ENCODE measurements around the gene HK1. TPM values are rescaled to one million over a fixed set of nuclear protein-coding genes. Genes with fewer than 3 reads are reported as not detected.
A peak's percentile ranks its signal among the peaks of the same experiment; 100 is the strongest.
"Not testable (repeated sequence)": the region's sequence is repeated elsewhere in the genome, so short reads cannot be mapped to it uniquely, and the experiment has no call there.

Gene HK1
- total and polyA plus RNA-seq, 3 experiments from 2014 or later = 144 to 153 (median 151) TPM

DNA sequence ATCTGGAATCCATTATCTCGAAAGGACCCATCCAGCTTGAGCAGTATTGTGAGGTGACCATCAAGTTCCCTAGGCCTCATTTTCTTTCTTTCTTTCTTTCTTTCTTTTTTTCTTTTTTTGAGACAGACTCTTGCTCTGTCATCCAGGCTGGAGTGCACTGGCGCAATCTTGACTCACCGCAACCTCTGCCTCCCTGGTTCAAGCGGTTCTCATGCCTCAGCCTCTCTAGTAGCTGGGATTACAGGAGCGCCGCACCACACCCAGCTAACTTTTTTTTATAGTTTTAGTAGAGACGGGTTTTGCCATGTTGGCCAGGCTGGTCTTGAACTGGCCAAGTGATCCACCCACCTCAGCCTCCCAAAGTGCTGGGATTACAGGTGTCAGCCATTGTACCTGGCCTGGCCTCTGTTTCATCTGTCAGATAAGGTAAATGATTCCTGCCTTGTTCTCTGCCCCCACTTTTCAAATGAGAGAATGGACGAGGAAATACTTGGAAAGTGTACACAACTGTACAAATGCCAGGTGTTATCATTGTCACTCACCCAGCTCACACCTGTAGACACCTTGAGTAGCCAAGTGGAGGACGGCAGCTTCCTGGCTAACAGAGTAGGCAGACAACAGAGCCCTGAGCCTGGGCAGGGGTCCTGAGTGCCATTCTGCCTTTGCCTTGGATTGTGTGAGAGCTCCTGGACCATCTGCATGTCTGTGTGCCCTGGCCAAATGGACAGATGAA, 54.1 kb downstream of the HK1 start:
- no peak for DNase-seq
- Histone ChIP-seq H3K4me1 (ENCODE audit: insufficient read depth, low read length) (peaks cover 72% of the 10 kb centered on the region), H3K27ac (ENCODE audit: low read depth, low read length) (no peak overlapping the region), H3K27me3 (ENCODE audit: insufficient read depth, low read length, poor library complexity, severe bottlenecking) (no peaks in the 10 kb centered on the region), H3K9me3 (ENCODE audit: low read length) (no peaks in the 10 kb centered on the region), H3K4me3 (ENCODE audit: low read length) (no peak overlapping the region), H3K36me3 (ENCODE audit: insufficient read depth, low read length) (no peaks in the 10 kb centered on the region)
- ChIA-PET POLR2A (no interaction called here), CTCF (interaction anchor here (1.1 to 1.6 kb wide), 2 partner anchors 9 to 97 kb away, joined by 3 read pairs; no protein-coding TSS in a partner anchor)
- Mint-ChIP-seq H3K27me3 (no peaks in the 10 kb centered on the region), H3K36me3 (peaks cover 0 to 22% (median 0%) of the 10 kb centered on the region in 3 donors), H3K27ac (peak overlapping the region in 6 of 8 donors; percentile 40 to 89 (median 54)), H3K4me3 (no peak overlapping the region), H3K4me1 (peaks cover 58 to 83% (median 70%) of the 10 kb centered on the region in 3 donors), H3K9me3 (no peaks in the 10 kb centered on the region)

DNA sequence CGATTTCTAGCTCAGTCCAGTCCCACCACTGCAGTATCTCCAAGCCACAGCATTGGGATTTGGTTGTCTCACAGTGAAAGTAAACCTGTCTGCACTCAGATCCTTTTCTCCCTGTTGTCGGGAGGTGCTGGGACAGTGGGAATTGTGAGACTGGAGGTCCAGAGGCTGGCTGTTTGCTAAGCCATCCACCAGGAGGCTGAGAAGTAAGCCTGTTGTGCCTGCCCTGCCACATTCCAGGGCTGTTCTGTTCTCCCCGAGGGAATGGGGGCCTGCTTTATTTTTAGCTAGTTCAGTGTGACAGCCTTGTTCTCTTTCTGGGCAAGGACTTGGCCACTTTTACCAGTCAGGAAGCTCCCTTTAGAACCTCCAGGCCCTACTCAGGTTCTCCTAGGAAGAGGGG, 54.9 kb downstream of the HK1 start:
- ChIA-PET POLR2A (no interaction called here), CTCF (interaction anchor here (1.1 to 1.6 kb wide), 2 partner anchors 10 to 97 kb away, joined by 3 read pairs; no protein-coding TSS in a partner anchor)
- peak overlapping the region in 1 of 7 donors; percentile 18 for H3K4me3 Mint-ChIP-seq
- no peaks in the 10 kb centered on the region for H3K9me3 Mint-ChIP-seq
- Histone ChIP-seq H3K27ac (ENCODE audit: low read depth, low read length) (no peak overlapping the region), H3K27me3 (ENCODE audit: insufficient read depth, low read length, poor library complexity, severe bottlenecking) (no peaks in the 10 kb centered on the region), H3K9me3 (ENCODE audit: low read length) (no peaks in the 10 kb centered on the region), H3K4me3 (ENCODE audit: low read length) (no peak overlapping the region), H3K36me3 (ENCODE audit: insufficient read depth, low read length) (no peaks in the 10 kb centered on the region), H3K4me1 (ENCODE audit: insufficient read depth, low read length) (peaks cover 73% of the 10 kb centered on the region)
- peak overlapping the region in 5 of 8 donors; percentile 47 to 98 (median 60) for H3K27ac Mint-ChIP-seq
- no peaks in the 10 kb centered on the region for H3K27me3 Mint-ChIP-seq
- H3K36me3 Mint-ChIP-seq = peaks cover 0 to 22% (median 0%) of the 10 kb centered on the region in 3 donors
- DNase-seq = no peak
- H3K4me1 Mint-ChIP-seq = peaks cover 56 to 83% (median 70%) of the 10 kb centered on the region in 3 donors

DNA sequence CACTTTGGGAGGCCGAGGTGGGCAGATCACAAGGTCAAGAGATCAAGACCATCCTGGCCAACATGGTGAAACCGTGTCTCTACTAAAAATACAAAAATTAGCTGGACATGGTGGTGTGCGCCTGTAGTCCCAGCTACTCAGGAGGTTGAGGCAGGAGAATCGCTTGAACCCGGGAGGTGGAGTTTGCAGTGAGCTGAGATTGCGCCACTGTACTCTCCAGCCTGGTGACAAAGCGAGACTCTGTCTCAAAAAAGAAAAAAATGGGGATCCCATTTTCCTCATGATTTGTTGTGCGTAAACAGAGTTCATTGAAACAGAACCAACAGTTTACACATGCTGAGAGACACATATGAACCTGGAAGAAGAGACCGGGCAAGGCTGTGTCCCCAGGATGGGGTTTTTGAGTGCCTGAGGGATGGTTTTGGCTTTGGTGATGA, 55.6 kb downstream of the HK1 start:
- POLR2A ChIA-PET, H3K9me3 Mint-ChIP-seq: not testable (repeated sequence)

DNA sequence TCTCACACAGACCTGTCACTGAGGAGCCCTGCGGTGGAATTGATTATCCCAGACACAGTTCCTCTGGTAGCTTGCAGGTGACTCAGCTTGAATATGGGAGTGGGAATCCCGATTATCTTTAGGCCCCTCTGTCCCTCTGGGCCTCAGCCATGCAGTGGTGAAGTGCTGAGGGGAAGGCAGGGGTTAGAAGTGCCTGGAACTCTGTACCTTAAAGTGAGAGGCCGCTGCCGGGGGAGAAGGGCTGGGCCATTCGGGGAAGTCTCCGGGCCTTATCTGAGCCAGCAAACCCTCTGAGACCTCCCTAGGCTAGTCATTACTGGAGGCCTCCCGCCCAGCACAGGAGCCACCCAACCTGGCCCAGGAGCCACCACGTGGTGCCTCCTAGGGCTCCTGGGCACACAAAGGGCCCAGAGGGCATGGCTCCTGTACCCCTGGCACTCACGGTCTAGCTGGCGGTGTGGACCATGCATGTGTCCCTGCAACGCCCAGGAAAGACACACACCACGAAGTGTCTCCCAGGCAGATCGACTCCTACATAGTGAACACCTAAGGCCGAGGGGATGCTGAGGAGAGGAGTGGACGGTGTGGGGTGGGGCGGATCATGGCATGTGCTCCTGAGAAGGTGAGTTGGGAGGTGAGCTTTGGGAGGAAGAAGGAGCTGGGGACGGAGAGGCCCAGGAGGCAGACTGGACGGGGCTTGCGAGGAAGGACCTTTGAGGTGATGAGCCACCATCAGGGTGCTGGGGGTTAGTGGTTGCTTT, 56.2 kb downstream of the HK1 start:
- H3K36me3 ChIP-seq (ENCODE audit: insufficient read depth, low read length) = no peaks in the 10 kb centered on the region
- peak overlapping the region; percentile 62 for H3K27ac ChIP-seq (ENCODE audit: low read depth, low read length)
- no peaks in the 10 kb centered on the region for H3K9me3 Mint-ChIP-seq
- no peak for DNase-seq
- no peaks in the 10 kb centered on the region for H3K27me3 Mint-ChIP-seq
- H3K36me3 Mint-ChIP-seq = peaks cover 0 to 20% (median 0%) of the 10 kb centered on the region in 3 donors
- POLR2A ChIA-PET = no interaction called here
- H3K4me3 Mint-ChIP-seq = peak overlapping the region; percentile 66 to 86 (median 72)
- H3K27ac Mint-ChIP-seq = peak overlapping the region; percentile 80 to 98 (median 91)
- H3K4me1 Mint-ChIP-seq = peaks cover 54 to 83% (median 68%) of the 10 kb centered on the region in 3 donors
- no peaks in the 10 kb centered on the region for H3K27me3 ChIP-seq (ENCODE audit: insufficient read depth, low read length, poor library complexity, severe bottlenecking)
- CTCF ChIA-PET = no interaction called here
- peaks cover 73% of the 10 kb centered on the region for H3K4me1 ChIP-seq (ENCODE audit: insufficient read depth, low read length)
- H3K9me3 ChIP-seq (ENCODE audit: low read length) = no peaks in the 10 kb centered on the region
- H3K4me3 ChIP-seq (ENCODE audit: low read length) = peak overlapping the region; percentile 20

More for the DNA sequence above, 55.6 kb downstream of the HK1 start:
- CTCF ChIA-PET; H3K9me3 ChIP-seq (ENCODE audit: low read length); H3K27me3 ChIP-seq (ENCODE audit: insufficient read depth, low read length, poor library complexity, severe bottlenecking); H3K36me3 ChIP-seq (ENCODE audit: insufficient read depth, low read length); H3K4me3 ChIP-seq (ENCODE audit: low read length); DNase-seq; H3K27me3 Mint-ChIP-seq: not testable (repeated sequence)
- Mint-ChIP-seq H3K36me3 (peaks cover 0 to 22% (median 0%) of the 10 kb centered on the region in 3 donors), H3K4me3 (peak overlapping the region in 1 of 7 donors; percentile 32), H3K27ac (peak overlapping the region in 7 of 8 donors; percentile 29 to 98 (median 90)), H3K4me1 (peaks cover 53 to 83% (median 69%) of the 10 kb centered on the region in 3 donors)
- Histone ChIP-seq H3K27ac (ENCODE audit: low read depth, low read length) (peak overlapping the region; percentile 62), H3K4me1 (ENCODE audit: insufficient read depth, low read length) (peaks cover 72% of the 10 kb centered on the region)

DNA sequence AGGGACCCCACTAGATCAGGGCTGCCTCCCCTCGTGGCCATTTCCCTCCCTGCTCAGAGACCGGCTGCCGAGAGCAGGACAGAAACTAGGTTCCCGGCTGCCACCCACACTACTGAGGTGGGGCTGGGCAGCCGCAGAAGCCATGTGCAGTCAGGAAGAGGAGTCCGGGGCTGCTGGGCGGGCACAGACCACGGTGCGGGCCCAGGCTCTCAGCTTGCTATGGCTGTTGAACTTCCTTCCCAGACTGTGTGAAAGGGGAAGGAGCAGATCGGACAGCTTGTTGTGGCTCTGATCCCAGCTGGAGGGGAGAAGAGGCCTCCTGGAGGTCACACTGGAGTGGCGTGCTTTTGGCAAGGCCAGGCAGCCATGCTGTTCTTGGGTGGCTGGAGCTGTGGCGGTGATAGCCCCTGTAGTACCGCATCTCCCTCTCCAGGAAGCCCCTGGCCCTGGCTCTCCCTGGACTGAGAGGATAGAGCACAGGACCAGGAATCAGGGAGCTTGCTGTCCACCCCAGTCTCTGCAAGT, 56.8 kb downstream of the HK1 start:
- H3K4me3 ChIP-seq (ENCODE audit: low read length) = peak overlapping the region; percentile 20
- Mint-ChIP-seq H3K9me3 (no peaks in the 10 kb centered on the region), H3K36me3 (peaks cover 0 to 15% (median 2%) of the 10 kb centered on the region in 3 donors), H3K4me1 (peaks cover 53 to 83% (median 69%) of the 10 kb centered on the region in 3 donors), H3K4me3 (peak overlapping the region; percentile 66 to 86 (median 72)), H3K27me3 (no peaks in the 10 kb centered on the region), H3K27ac (peak overlapping the region; percentile 80 to 98 (median 91))
- H3K4me1 ChIP-seq (ENCODE audit: insufficient read depth, low read length) = peaks cover 67% of the 10 kb centered on the region
- no peaks in the 10 kb centered on the region for H3K36me3 ChIP-seq (ENCODE audit: insufficient read depth, low read length)
- CTCF ChIA-PET = no interaction called here
- H3K27ac ChIP-seq (ENCODE audit: low read depth, low read length) = peak overlapping the region; percentile 62
- H3K9me3 ChIP-seq (ENCODE audit: low read length) = no peaks in the 10 kb centered on the region
- peak in 1 of 5 donors; percentile 20 for DNase-seq
- H3K27me3 ChIP-seq (ENCODE audit: insufficient read depth, low read length, poor library complexity, severe bottlenecking) = no peaks in the 10 kb centered on the region
- POLR2A ChIA-PET = no interaction called here

DNA sequence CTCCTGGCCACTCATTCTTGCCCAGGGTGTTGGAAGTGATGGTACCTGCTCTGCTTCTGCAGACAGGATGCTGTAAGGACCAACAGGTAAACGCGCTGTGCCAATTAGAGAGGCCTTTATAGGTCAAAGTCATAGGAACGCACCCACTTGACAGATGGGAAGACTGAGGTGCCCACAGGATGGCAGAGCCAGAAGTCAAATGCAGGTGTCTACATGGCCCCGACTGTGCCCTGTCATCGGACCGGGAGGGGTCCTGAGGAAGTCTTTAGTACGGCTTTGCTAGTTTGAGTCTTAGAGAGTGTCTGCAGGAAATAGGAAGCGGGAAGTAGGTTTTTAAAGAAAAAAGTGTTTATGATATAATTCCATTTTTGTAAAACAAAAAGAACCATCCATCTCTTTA, 57.3 kb downstream of the HK1 start:
- Histone ChIP-seq H3K4me1 (ENCODE audit: insufficient read depth, low read length) (peaks cover 63% of the 10 kb centered on the region), H3K4me3 (ENCODE audit: low read length) (peak overlapping the region; percentile 19), H3K9me3 (ENCODE audit: low read length) (no peaks in the 10 kb centered on the region), H3K36me3 (ENCODE audit: insufficient read depth, low read length) (no peaks in the 10 kb centered on the region), H3K27me3 (ENCODE audit: insufficient read depth, low read length, poor library complexity, severe bottlenecking) (no peaks in the 10 kb centered on the region), H3K27ac (ENCODE audit: low read depth, low read length) (peak overlapping the region; percentile 62)
- peaks cover 51 to 81% (median 65%) of the 10 kb centered on the region in 3 donors for H3K4me1 Mint-ChIP-seq
- peaks cover 0 to 13% (median 2%) of the 10 kb centered on the region in 3 donors for H3K36me3 Mint-ChIP-seq
- ChIA-PET POLR2A (no interaction called here), CTCF (no interaction called here)
- H3K27me3 Mint-ChIP-seq = no peaks in the 10 kb centered on the region
- H3K9me3 Mint-ChIP-seq = no peaks in the 10 kb centered on the region
- peak overlapping the region in 3 of 7 donors; percentile 25 to 84 (median 71) for H3K4me3 Mint-ChIP-seq
- peak overlapping the region; percentile 45 to 96 (median 88) for H3K27ac Mint-ChIP-seq
- no peak for DNase-seq

DNA sequence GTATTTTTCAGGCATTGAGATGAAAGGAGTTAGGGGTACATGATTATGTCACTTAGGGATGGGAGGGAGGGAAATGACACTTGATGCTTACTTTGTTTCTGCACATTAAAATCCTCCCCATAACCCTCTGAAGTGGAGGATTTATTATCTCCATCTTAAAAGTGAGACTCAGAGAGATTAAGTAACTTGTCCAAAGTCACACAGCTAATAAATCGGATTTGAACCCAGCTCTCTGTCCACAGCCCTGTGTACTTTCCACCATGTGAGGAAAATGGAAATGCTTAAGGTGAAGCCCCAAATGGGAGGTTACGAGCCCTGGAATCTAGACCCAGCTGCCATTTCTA, 58.6 kb downstream of the HK1 start:
- no peaks in the 10 kb centered on the region for H3K27me3 Mint-ChIP-seq
- no peak overlapping the region for H3K4me3 Mint-ChIP-seq
- Histone ChIP-seq H3K27ac (ENCODE audit: low read depth, low read length) (no peak overlapping the region), H3K9me3 (ENCODE audit: low read length) (no peaks in the 10 kb centered on the region), H3K27me3 (ENCODE audit: insufficient read depth, low read length, poor library complexity, severe bottlenecking) (no peaks in the 10 kb centered on the region), H3K4me3 (ENCODE audit: low read length) (no peak overlapping the region), H3K36me3 (ENCODE audit: insufficient read depth, low read length) (no peaks in the 10 kb centered on the region), H3K4me1 (ENCODE audit: insufficient read depth, low read length) (peaks cover 63% of the 10 kb centered on the region)
- no peak for DNase-seq
- H3K36me3 Mint-ChIP-seq = peaks cover 0 to 10% (median 2%) of the 10 kb centered on the region in 3 donors
- no peaks in the 10 kb centered on the region for H3K9me3 Mint-ChIP-seq
- peak overlapping the region in 1 of 8 donors; percentile 71 for H3K27ac Mint-ChIP-seq
- POLR2A ChIA-PET = no interaction called here
- H3K4me1 Mint-ChIP-seq = peaks cover 53 to 86% (median 66%) of the 10 kb centered on the region in 3 donors
- CTCF ChIA-PET = no interaction called here
